ENCODE data around the gene DYRK4. TPM values are rescaled to one million over a fixed set of nuclear protein-coding genes. Genes with fewer than 3 reads are reported as not detected.

Gene DYRK4
- total RNA-seq, 1 experiment from 2014 or later: 8.8 TPM

- TF ChIP-seq CDX4 (CRISPR knock-in tag; IDR thresholded peaks at IDR 0.05; ENCODE audit: borderline replicate concordance) (no peak), CREB1 (CRISPR knock-in tag; IDR thresholded peaks at IDR 0.05) (no peak), GTF2I (CRISPR knock-in tag; conservative IDR thresholded peaks at IDR 0.05) (no peak), MXD4 (CRISPR knock-in tag; IDR thresholded peaks at IDR 0.05; ENCODE audit: borderline replicate concordance) (no peak), AR (CRISPR knock-in tag; IDR thresholded peaks at IDR 0.05) (no peak)
- Mint-ChIP-seq H3K27me3 (ENCODE audit: low read depth) (no peaks in the 10 kb centered on the region), H3K4me1 (peaks cover 27% of the 10 kb centered on the region), H3K4me3 (no peak overlapping the region), H3K27ac (peak overlapping the region; percentile 28; the same call in 1 of the 2 replicates), H3K9me3 (no peaks in the 10 kb centered on the region), H3K36me3 (peaks cover 24% of the 10 kb centered on the region)
- POLR2A ChIA-PET: no interaction called here
- ATAC-seq: no peak; the same call in 1 of the 2 replicates
- CTCF ChIA-PET: no interaction called here
- no peak for DNase-seq (ENCODE audit: low spot score)
Measured at GRCh38 chr12:4653257-4653656, 91.2 kb downstream of the DYRK4 start.

- ChIA-PET CTCF (no interaction called here), POLR2A (no interaction called here)
- ATAC-seq (no peak), DNase-seq (ENCODE audit: low spot score) (no peak)
- no peaks in the 10 kb centered on the region for H3K9me3 Mint-ChIP-seq
- H3K27ac Mint-ChIP-seq: peak overlapping the region; percentile 28; the same call in 1 of the 2 replicates
- H3K27me3 Mint-ChIP-seq (ENCODE audit: low read depth): no peaks in the 10 kb centered on the region
- no peak for TF ChIP-seq JAZF1 (CRISPR knock-in tag; IDR thresholded peaks at IDR 0.05)
- no peak for TF ChIP-seq TEAD4 (CRISPR knock-in tag; IDR thresholded peaks at IDR 0.05)
- TF ChIP-seq ETV6 (CRISPR knock-in tag; IDR thresholded peaks at IDR 0.05): no peak
- no peak for TF ChIP-seq NFYB (CRISPR knock-in tag; conservative IDR thresholded peaks at IDR 0.05; ENCODE audit: low read depth)
- no peak for TF ChIP-seq ZBTB21 (CRISPR knock-in tag; IDR thresholded peaks at IDR 0.05; ENCODE audit: borderline replicate concordance)
- TF ChIP-seq ZNF263 (CRISPR knock-in tag; IDR thresholded peaks at IDR 0.05; ENCODE audit: low read depth): no peak
- TF ChIP-seq ZNF512 (CRISPR knock-in tag; IDR thresholded peaks at IDR 0.05; ENCODE audit: borderline replicate concordance): no peak
- no peak for TF ChIP-seq MXD4 (CRISPR knock-in tag; IDR thresholded peaks at IDR 0.05; ENCODE audit: borderline replicate concordance)
- TF ChIP-seq KAT7 (CRISPR knock-in tag; IDR thresholded peaks at IDR 0.05; ENCODE audit: borderline replicate concordance): no peak
- TF ChIP-seq CREM (CRISPR knock-in tag; IDR thresholded peaks at IDR 0.05): no peak
- TF ChIP-seq FOXP1 (CRISPR knock-in tag; IDR thresholded peaks at IDR 0.05; ENCODE audit: borderline replicate concordance): no peak
- no peak for TF ChIP-seq SOX15 (CRISPR knock-in tag; IDR thresholded peaks at IDR 0.05)
- no peak for TF ChIP-seq OVOL2 (CRISPR knock-in tag; IDR thresholded peaks at IDR 0.05; ENCODE audit: borderline replicate concordance)
- TF ChIP-seq ZNF232 (CRISPR knock-in tag; IDR thresholded peaks at IDR 0.05): no peak
- no peak for TF ChIP-seq STAT6 (CRISPR knock-in tag; conservative IDR thresholded peaks at IDR 0.05; ENCODE audit: low read depth)
- no peak for TF ChIP-seq ZNF138 (CRISPR knock-in tag; conservative IDR thresholded peaks at IDR 0.05)
- TF ChIP-seq SMAD3 (CRISPR knock-in tag; IDR thresholded peaks at IDR 0.05; ENCODE audit: borderline replicate concordance): no peak
- H3K36me3 Mint-ChIP-seq: peaks cover 26% of the 10 kb centered on the region
- H3K4me1 Mint-ChIP-seq: peaks cover 27% of the 10 kb centered on the region
- H3K4me3 Mint-ChIP-seq: no peak overlapping the region
Measured at GRCh38 chr12:4653691-4654090, 91.7 kb downstream of the DYRK4 start.
